GM19324 (cell line): ENCODE results near the gene INKA1.
A peak's percentile ranks its signal among the peaks of the same experiment; 100 is the strongest.

ENCODE experiments used
- ATAC-seq: cut with Tn5 transposase; IDR thresholded peaks from one replicate; pipeline ENCODE4 v1.9.1; 2021; ENCODE audit warnings: mild to moderate bottlenecking, moderate library complexity; ENCODE audit not compliant: unreplicated experiment, low FRiP score

INKA1 gene

GRCh38 chr3:49786357-49787181 lies 16.5 kb upstream of the INKA1 start, which contains the start of gene IP6K1:
Gene IP6K1 (minus strand): TSS chr3:49786542. CDS start chr3:49748040, 38,502 bp downstream.
- ATAC-seq = peak; percentile 96

GRCh38 chr3:49787182-49787464 lies 15.9 kb upstream of the INKA1 start:
- no peak for ATAC-seq

GRCh38 chr3:49787536-49787935 lies 15.5 kb upstream of the INKA1 start:
- ATAC-seq = no peak

GRCh38 chr3:49788056-49788455 lies 15.0 kb upstream of the INKA1 start:
- ATAC-seq = no peak

- no peak for ATAC-seq
These were observed 12.2 kb upstream of the INKA1 start for GRCh38 chr3:49790626-49791411.

- no peak for ATAC-seq
These were observed 11.5 kb upstream of the INKA1 start for GRCh38 chr3:49791571-49791970.

DNA sequence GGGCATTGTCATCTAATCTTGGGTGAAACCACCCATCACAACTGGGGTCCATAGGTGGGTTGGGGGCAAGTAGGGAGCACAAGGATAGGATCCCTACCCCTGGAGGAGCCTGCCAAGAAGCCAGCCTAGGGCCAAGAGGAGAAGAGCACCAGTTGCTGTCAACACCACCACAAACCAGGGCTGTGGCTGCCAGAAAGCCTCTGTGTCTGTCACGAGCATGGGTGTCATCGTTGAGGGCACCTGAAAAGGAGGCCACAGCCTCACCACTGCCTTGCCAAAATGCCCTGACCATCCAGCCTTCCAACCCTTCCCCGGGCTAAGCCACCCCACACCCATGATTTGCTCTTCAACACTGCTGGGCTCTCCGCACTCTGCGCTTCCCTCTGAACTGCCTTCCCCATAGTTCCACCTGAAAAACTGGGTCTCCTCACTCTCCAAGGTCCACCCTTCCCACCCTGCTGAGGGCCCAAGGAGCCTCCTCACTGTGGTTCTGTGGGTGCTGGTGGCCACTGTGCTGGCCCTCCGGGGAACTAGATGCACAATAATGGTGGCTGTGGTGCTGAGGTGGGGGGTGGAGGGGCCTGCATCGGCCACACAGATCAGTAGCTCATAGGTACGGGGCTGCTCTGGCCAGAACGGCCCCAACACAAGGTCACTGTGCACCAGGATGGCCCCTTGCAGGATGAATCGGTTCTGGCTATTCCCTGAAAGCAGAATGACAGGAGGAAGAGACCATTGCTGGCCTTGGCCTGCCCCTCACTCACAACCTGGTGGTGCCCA lies 10.5 kb upstream of the INKA1 start:
- ATAC-seq = no peak

DNA sequence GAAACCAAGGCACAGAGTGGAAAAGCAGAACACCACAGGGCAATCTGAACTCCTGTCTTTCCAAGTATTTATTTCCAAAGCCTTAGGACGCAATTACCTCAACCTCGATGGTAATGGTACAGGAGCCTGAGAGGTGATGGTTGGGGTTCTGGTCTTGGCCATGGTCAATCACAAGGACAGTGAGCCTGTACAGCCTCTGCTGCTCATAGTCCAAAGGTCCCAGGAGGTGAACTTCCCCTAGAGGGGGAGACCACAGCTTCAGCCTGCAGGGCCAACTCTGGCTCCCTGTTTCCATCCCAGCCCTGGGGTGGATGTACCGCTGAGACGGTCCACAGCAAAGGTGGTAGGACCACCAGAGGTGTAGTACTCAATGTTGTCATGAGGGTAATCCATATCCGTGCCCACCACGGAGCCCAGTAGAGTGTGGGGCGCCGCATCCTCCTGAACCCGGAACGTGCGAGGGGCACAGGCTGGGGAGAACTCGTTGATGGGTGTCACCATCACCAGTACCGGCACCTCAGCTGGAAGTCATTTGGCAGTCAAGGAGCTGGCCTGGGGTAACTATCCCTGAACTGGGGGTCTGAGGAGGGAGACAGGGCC lies 9.5 kb upstream of the INKA1 start:
- no peak for ATAC-seq

GRCh38 chr3:49794431-49794830 lies 8.6 kb upstream of the INKA1 start:
- no peak for ATAC-seq

DNA sequence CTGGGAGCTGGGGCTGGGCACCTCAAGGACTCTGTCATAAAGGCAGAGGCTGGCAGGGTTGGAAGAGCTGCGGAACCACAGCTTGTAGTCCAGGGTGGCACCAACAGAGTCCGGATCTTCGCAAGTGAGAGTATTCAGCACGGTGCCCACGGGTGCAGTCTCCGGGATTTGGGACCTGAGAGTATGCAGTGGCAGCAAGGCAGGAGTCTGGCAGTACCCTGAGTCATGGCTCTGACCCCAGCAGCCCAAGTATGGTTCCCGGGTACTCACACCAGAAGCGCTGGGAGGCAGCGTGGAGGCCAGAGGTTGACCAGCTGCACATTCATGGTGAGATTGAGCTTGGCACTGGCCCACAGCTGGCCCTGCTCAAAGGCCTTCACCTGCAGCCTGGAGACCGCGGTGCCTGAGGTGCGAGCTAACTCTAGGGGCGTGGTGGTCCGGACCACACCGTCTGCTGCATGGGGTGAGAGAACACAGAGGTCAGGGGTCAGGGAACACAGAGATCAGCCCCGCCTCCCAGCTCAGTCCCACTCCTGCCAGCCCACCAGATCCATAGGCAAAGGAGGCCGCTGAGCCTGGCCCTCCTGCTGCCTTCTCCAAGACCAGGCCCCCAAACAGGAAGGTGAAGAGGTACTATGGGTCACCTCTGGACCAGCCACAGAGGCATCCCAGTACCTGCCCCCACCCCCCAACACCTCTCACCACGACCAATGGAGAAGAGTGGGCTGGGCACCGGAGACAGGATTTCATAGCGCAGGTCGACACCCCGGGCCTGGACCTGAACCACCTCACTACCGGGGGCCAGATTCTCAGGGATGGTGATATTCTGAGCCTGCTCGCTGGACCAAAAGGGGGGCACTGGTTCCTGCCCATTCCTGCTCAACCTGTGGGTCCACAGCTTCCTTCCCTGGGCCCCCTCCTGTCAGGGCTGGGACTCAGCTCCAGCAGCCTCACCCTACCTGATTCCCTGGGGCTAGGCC lies 7.8 kb upstream of the INKA1 start:
- no peak for ATAC-seq

GRCh38 chr3:49799105-49799504 lies 4.0 kb upstream of the INKA1 start:
- ATAC-seq = no peak

DNA sequence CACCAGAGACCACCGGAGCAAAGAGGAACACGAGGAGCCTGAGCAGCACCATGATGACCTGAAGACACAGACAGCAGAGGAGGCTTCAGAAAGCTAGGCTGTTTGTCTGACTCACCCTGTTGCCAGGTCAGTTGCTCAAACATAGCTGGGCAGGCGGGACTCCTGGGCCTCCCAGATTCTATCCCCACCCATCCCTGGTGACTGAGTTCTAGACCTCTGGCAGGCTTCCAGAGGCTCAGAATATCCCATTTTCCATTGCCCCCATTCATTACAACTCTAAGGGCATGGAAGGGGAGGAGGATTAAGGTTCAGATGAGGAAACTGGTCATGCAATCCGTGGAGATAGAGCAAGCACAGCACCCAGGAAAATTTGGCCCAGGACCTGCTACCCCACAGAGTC lies 3.3 kb upstream of the INKA1 start, which contains the start of gene CDHR4:
TSS of gene CDHR4 (minus strand) at position 113 of the 400 bp plus-strand sequence. CDS start at position 52, 61 bp downstream.
- ATAC-seq = no peak

DNA sequence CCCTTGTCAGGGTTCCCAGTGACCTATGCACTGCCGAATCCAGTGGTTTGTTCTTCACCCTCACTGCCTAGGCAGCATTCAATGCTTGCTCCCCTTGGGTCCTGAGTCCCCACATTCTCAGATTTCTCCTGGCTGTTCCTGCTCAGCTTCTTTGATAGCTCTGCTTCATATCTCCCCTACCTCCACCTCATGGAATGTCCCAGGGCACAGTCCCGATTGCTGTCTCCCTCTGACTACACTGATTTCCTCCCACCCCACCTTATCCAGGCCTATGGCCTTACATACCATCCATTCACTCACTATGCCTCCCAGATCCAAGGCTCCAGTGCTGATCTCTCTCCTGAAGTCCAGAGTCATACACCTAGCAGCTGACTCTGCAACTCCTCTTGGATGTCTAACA lies 1.9 kb upstream of the INKA1 start:
- ATAC-seq = no peak

DNA sequence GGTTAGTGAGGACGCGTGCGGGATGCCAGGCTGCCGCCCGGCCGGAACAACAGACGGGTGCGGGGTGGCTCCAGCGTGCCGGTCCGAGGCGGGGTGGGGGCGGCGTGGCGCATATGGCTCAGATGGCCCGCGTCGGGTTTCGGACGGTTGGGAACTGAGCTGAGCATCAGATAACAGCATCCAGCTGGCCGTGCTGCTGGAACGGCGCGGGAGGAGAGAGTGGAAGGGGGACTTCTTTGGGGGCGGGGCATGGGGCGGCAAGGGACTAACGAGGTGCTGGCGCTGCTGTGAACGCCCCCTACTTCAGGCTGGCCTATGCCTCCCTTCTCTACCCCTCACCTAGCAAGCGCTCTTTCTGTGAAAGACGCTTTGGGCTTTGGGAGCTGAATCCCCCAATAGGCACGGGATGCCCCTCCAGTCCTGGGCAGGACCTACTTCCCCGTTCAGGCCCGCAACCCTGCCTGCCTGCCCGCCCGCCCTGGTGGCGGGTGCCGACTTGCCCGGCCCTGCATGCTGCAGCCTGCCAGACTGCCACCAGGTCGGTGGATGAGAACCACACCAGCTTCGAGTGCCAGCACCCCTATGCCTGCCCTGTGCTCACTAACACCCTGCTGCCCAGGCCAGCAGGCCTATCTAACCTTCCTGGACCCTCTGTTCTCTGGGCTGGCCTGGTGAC lies 542 bp downstream of the INKA1 start:
- no peak for ATAC-seq

- ATAC-seq = no peak
These were observed 1.3 kb downstream of the INKA1 start for GRCh38 chr3:49804141-49805041.

GRCh38 chr3:49805367-49805782 lies 2.3 kb downstream of the INKA1 start:
- ATAC-seq = no peak

DNA sequence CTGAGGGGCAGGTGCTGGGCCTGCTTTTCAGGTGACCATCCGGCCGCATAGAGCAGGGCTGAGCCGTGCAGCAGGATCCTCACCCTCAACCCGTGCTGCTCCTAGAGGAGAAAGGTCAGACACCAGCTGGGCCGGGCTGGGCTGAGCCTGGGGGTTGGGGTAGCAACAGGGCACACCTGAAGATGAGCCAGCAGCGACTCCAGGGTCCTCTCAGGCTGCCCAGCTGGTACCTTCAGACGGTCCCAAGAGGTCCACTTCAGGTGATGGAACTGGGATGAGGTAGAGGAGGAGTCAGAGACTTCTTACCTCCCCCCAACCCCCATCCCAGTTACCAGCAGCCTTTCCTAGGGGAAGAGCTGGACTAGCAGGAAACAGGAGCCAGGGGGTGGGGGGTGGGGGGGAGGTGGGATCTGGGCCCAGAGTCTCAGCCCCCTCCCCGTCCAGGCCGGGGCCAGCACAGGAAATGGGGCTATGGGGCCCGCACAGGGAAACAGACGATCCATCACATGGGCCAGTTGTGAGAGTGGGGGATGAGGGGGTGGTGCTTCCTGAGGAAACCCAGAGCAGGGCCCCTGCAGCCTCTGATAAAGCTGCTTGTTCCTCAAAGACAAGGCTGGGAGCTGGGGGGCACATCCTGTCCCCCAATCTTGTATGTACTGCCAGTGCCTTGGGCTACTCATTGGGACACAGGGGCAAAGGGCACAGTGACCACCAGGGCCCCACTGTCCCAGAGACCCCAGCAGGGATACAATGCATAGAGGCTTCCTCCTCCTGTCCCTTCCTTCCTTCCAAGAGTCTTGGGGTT lies 3.0 kb downstream of the INKA1 start:
- ATAC-seq = no peak
